C4-2B (cell line): Measurements from ENCODE around the gene NUP62.

Experiments used
- H3K27ac ChIP-seq: fragments of 450-650 bp; 2 replicates; pipeline ENCODE4 v1.5.1; 2017
- CTCF ChIP-seq: fragments of 450-650 bp; conservative IDR thresholded peaks from 2 replicates; pipeline ENCODE4 v1.5.1; 2017; ENCODE audit warnings: mild to moderate bottlenecking
- ZFX ChIP-seq: fragments of 450-650 bp; IDR thresholded peaks from 2 replicates; pipeline ENCODE4 v1.6.1; 2017

NUP62 gene

GRCh38 chr19:49890349-49891311, 38.7 kb downstream of the NUP62 start:
- peak overlapping the region; percentile 72 for H3K27ac ChIP-seq
- TF ChIP-seq ZFX, result 0 out of 2 replicates have a peak, but pooled peaks have one; percentile 3
- TF ChIP-seq CTCF, result no peak; the same call in 1 of the 2 replicates

- TF ChIP-seq ZFX (peak; percentile 15; the same call in 1 of the 2 replicates), CTCF (peak; percentile 87)
- H3K27ac ChIP-seq, result peak overlapping the region; percentile 72
Observed at GRCh38 chr19:49889687-49890348, 39.5 kb downstream of the NUP62 start.

- peak overlapping the region; percentile 72 for H3K27ac ChIP-seq
- TF ChIP-seq CTCF, result no peak
- no peak for TF ChIP-seq ZFX
Observed at GRCh38 chr19:49889038-49889686, 40.1 kb downstream of the NUP62 start.

GRCh38 chr19:49888510-49888824, 40.8 kb downstream of the NUP62 start:
- no peak overlapping the region for H3K27ac ChIP-seq
- TF ChIP-seq CTCF (no peak), ZFX (no peak)

- H3K27ac ChIP-seq, result no peak overlapping the region
- TF ChIP-seq ZFX (no peak), CTCF (no peak)
Observed at GRCh38 chr19:49887665-49888509, 41.4 kb downstream of the NUP62 start.

GRCh38 chr19:49887037-49887664, 42.2 kb downstream of the NUP62 start:
- no peak for TF ChIP-seq CTCF
- no peak for TF ChIP-seq ZFX
- no peak overlapping the region for H3K27ac ChIP-seq
